Activated naive CD4-positive, alpha-beta T cell treated with anti-CD3 and anti-CD28 coated beads, Interleukin-2, amount 10 ng/mL, durations not matched to agents 7 days and 5 days (primary cell): ENCODE data around the gene TMED5.
"Not testable (repeated sequence)": the region's sequence is repeated elsewhere in the genome, so short reads cannot be mapped to it uniquely, and the experiment has no call there.

ENCODE experiments used
- CTCF ChIA-PET: fragments of 350-600 bp; sonication (Branson Sonifier 250); formaldehyde crosslinking; loops from one replicate; lab custom pipeline; 2021; ENCODE audit warnings: antibody characterized with exemption; lab: Charles Lee
- DNase-seq: peaks from one replicate; pipeline ENCODE4 v3.0.0-alpha.2; 2020
- H3K27ac Mint-ChIP-seq: one replicate; pipeline ENCODE4 v1.8.0; 2021; ENCODE audit warnings: mild to moderate bottlenecking, moderate library complexity, mixed read lengths
- H3K27me3 Mint-ChIP-seq: one replicate; pipeline ENCODE4 v1.8.0; 2021; ENCODE audit warnings: mild to moderate bottlenecking, mixed read lengths
- H3K36me3 Mint-ChIP-seq: one replicate; pipeline ENCODE4 v1.8.0; 2021; ENCODE audit warnings: mixed read lengths
- H3K4me1 Mint-ChIP-seq: one replicate; pipeline ENCODE4 v1.8.0; 2021; ENCODE audit warnings: mixed read lengths
- H3K4me3 Mint-ChIP-seq: one replicate; pipeline ENCODE4 v1.8.0; 2021; ENCODE audit warnings: mild to moderate bottlenecking, moderate library complexity, mixed read lengths
- H3K9me3 Mint-ChIP-seq: one replicate; pipeline ENCODE4 v1.8.0; 2021; ENCODE audit warnings: mixed read lengths

TMED5 gene

DNA sequence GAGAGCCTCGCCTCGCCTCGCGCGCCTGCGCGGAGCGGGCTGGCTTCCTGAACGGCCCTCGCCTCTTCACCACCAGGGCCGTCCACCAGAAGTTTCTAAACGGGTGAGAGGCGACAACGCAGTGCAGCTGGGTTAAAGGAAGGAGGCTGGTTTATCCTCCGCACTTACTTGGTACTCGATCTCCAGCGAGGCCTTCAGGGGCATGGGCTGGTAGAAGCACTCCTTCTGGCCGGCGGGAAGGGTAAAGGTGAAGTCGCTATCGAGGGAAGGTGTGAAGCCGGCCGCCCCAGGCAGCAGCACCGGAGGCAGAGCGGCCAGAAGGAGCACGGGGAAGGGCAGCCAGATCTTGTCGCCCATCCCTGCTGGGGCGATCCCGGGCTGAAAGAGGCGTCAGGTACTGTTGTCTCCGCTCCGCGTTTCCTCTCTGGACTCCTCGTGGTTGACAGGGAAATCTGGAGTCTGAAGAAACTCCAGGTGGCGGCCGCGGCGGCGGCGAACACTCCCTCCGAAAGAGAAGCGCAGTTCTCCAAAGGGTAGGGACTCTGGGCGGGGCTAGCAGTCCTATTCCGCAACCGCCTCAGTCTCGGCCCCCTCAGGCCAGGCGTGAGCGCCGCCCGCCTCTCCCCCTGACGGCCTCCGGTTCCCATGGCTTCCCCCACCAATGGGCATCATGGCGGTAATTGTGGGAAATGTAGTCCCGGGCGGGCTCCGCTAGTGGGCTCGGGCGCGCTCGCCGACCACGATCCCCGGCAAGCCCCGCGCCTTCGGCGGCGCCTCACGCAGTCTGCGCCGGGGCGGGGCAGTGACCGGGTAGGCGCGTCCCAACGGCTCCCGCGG is at the start of gene TMED5:
Gene TMED5 (minus strand): TSS at position 528 of the 837 bp plus-strand sequence. CDS start 171 bp downstream, at position 357.
- Mint-ChIP-seq H3K27me3 (no peaks in the 10 kb centered on the region), H3K9me3 (no peaks in the 10 kb centered on the region), H3K4me1 (peaks cover 56% of the 10 kb centered on the region), H3K36me3 (peaks cover 36% of the 10 kb centered on the region), H3K27ac (peak within 1 kb of the TSS; percentile 99), H3K4me3 (peak within 1 kb of the TSS; percentile 87)
- peak; percentile 98 for DNase-seq
- CTCF ChIA-PET, result no interaction called here

DNA sequence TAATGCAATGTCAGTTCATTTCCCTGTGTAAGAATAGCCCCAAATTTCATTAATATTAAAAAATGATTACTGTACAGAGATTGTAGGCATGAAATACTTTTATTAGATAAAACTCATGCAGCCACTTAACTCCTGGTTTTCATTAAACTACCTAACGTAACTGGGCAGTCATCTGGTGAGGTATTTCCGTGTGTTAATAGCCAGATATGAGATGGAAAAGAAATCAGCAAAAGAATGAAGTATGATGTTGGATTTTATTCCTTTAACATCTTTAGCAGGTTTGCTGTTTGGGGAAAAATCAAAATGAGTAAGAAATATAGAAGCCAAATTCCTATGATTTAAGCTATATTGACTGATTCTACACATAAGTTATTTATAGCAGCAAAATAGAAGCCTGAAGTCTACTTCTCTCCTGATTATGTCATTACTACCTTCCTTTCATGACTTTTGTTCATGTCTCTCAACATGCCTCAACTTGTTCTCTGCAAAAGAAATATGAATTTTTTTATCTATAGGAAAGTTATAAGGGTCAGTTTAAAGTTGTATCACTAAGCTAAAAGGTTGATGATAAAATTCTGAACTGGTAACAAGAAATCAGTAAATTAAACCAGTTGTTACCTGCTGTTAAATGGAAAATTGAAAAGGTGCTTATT is 42.9 kb upstream of the TMED5 start:
- peaks cover 29% of the 10 kb centered on the region for H3K4me1 Mint-ChIP-seq
- H3K27ac Mint-ChIP-seq, result no peak overlapping the region
- no peak for DNase-seq
- peaks cover 5% of the 10 kb centered on the region for H3K9me3 Mint-ChIP-seq
- H3K4me3 Mint-ChIP-seq, result no peak overlapping the region
- H3K36me3 Mint-ChIP-seq, result peaks cover 65% of the 10 kb centered on the region
- CTCF ChIA-PET, result no interaction called here
- H3K27me3 Mint-ChIP-seq, result no peaks in the 10 kb centered on the region

DNA sequence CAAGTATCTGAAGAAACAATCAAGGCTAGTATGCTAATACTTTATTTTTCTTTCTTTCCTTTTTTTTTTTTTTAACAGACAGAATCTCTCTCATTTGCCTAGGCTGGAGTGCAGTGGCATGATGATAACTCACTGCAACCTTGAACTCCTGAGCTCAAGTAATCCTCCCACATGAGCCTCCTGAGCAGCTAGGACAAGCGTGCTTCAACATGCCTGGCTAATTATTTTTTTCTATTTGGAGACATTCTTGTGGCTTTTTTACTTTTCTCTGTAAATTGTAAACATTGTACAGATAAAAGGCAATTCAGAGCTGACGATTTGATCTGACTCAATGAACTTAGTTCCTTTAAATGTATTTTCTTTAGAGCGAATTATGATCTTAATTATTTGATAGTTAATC is 41.7 kb upstream of the TMED5 start:
- CTCF ChIA-PET, result no interaction called here
- peaks cover 5% of the 10 kb centered on the region for H3K9me3 Mint-ChIP-seq
- peaks cover 72% of the 10 kb centered on the region for H3K36me3 Mint-ChIP-seq
- H3K4me3 Mint-ChIP-seq, result no peak overlapping the region
- no peak overlapping the region for H3K27ac Mint-ChIP-seq
- peaks cover 32% of the 10 kb centered on the region for H3K4me1 Mint-ChIP-seq
- DNase-seq, result no peak
- no peaks in the 10 kb centered on the region for H3K27me3 Mint-ChIP-seq

DNA sequence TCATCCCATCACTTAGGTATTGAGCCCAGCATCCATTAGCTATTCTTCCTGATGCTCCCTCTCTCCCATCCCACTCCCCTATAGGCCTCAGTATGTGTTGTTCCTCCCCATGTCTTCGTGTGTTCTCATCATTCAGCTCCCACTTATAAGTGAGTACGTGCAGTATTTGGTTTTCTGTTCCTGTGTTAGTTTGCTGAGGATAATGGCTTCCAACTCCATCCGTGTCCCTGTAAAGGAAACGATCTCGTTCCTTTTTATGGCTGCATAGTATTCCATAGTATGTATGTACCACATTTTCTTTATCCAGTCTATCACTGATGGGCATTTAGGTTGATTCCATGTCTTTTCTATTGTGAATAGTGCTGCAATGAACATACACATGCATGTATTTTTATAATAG is 40.5 kb upstream of the TMED5 start:
- DNase-seq, H3K27me3 Mint-ChIP-seq, H3K9me3 Mint-ChIP-seq, CTCF ChIA-PET, H3K4me3 Mint-ChIP-seq, H3K27ac Mint-ChIP-seq: not testable (repeated sequence)
- Mint-ChIP-seq H3K36me3 (peaks cover 74% of the 10 kb centered on the region), H3K4me1 (peaks cover 32% of the 10 kb centered on the region)

GRCh38 chr1:93219443-93219842 is 39.2 kb upstream of the TMED5 start:
- Mint-ChIP-seq H3K27ac (peak overlapping the region; percentile 86), H3K9me3 (peaks cover 5% of the 10 kb centered on the region), H3K36me3 (peaks cover 70% of the 10 kb centered on the region), H3K4me1 (peaks cover 32% of the 10 kb centered on the region), H3K27me3 (no peaks in the 10 kb centered on the region), H3K4me3 (peak overlapping the region; percentile 42)
- peak; percentile 38 for DNase-seq
- CTCF ChIA-PET, result no interaction called here

DNA sequence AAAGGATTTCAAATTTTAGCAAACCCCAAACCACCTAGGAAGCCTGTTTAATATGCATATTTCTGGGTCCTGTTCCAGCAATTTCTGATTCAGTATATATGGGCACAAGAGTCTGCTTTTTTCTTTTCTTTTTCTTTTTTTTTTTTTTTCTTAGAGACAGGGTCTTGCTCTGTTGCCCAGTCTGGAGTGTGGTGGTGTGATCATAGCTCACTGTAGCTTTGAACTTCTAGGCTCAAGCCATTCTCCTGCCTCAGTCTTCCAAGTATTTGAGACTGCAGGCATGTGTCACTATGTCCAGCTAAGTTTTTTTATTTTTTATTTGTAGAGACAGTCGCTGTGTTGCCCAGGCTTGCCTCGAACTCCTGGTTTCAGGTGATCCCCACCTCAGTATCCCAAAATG is 35.1 kb upstream of the TMED5 start:
- Mint-ChIP-seq H3K9me3 (no peaks in the 10 kb centered on the region), H3K4me3 (no peak overlapping the region), H3K27me3 (no peaks in the 10 kb centered on the region), H3K4me1 (peaks cover 21% of the 10 kb centered on the region), H3K36me3 (peaks cover 57% of the 10 kb centered on the region), H3K27ac (no peak overlapping the region)
- DNase-seq, result no peak
- CTCF ChIA-PET, result no interaction called here

- peaks cover 23% of the 10 kb centered on the region for H3K36me3 Mint-ChIP-seq
- H3K27ac Mint-ChIP-seq, result no peak overlapping the region
- H3K4me1 Mint-ChIP-seq, result no peaks in the 10 kb centered on the region
- H3K4me3 Mint-ChIP-seq, result no peak overlapping the region
- no peaks in the 10 kb centered on the region for H3K27me3 Mint-ChIP-seq
- DNase-seq, result no peak
- no peaks in the 10 kb centered on the region for H3K9me3 Mint-ChIP-seq
- CTCF ChIA-PET, result no interaction called here
Measured at GRCh38 chr1:93207211-93207610, 27.0 kb upstream of the TMED5 start.

DNA sequence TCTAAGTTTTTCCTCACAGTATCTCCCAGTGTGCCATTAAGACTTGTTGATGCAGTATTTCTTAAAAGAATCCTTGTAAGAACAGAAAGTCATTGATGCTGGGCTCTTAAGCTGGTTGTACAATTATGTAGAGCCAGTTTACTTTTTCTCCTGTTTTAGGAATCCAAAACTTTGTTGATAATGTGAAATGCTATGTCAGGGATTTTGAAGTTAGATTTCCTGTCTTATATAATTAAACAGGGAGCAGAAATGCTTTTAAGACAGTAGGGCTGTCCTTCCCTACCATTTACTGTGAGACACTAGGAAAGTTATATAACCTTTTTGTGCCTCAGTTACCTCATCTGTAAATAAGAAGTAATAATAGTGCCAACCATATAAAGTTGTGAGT is 26.3 kb upstream of the TMED5 start:
- no peak for DNase-seq
- CTCF ChIA-PET, result no interaction called here
- no peak overlapping the region for H3K27ac Mint-ChIP-seq

GRCh38 chr1:93205892-93206566 is 25.8 kb upstream of the TMED5 start:
- Mint-ChIP-seq H3K4me3 (no peak overlapping the region), H3K36me3 (peaks cover 22% of the 10 kb centered on the region), H3K27me3 (no peaks in the 10 kb centered on the region), H3K4me1 (no peaks in the 10 kb centered on the region), H3K27ac (no peak overlapping the region), H3K9me3 (no peaks in the 10 kb centered on the region)
- DNase-seq, result no peak
- CTCF ChIA-PET, result no interaction called here

More for the DNA sequence above, 26.3 kb upstream of the TMED5 start:
- H3K4me1 Mint-ChIP-seq, result no peaks in the 10 kb centered on the region
- no peak overlapping the region for H3K4me3 Mint-ChIP-seq
- H3K27me3 Mint-ChIP-seq, result no peaks in the 10 kb centered on the region
- no peaks in the 10 kb centered on the region for H3K9me3 Mint-ChIP-seq
- peaks cover 23% of the 10 kb centered on the region for H3K36me3 Mint-ChIP-seq

DNA sequence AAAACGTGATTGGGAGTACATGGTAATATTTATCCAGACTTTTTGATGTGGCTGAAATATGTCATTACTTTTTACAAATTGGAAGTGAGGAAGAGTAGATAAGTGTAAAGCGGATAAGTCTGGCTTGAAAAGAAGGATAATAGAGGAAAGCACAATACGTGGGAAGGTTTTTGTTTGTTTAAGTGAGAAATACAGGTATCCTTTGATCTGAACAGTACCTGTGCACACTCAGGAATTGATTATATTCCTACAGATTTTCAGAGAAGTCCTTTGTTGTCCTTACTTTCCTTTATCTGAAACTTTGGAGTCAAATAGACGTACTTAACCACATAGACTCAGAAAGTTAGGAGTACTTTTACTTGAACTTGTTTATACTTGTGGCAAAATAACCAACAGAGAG is 20.5 kb upstream of the TMED5 start:
- no peaks in the 10 kb centered on the region for H3K4me1 Mint-ChIP-seq
- H3K9me3 Mint-ChIP-seq, result no peaks in the 10 kb centered on the region

DNA sequence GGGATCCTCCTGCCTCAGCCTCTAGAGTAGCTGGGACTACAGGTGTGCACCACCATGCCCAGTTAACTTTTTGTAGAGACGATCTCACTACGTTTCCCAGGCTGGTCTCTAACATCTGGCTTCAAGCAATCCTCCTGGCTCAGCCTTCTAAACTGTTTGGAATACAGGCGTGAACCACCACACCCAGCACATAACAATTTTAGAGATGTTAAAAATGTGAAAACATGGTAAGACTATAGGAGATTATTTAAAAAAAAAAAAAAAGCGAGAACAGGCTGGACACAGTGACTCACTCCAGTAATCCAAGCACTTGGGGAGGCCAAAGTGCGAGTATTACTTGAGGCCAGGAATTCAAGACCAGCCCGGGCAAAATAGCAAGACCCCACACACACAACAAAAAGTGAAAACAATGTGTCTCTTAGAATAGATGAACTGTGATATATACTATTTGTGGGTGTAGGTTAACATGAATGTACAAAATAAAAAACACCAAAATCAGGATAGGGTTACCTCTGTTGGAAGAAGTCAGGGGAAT is 19.9 kb upstream of the TMED5 start:
- Mint-ChIP-seq H3K9me3 (no peaks in the 10 kb centered on the region), H3K4me1 (no peaks in the 10 kb centered on the region), H3K27me3 (no peaks in the 10 kb centered on the region), H3K4me3 (no peak overlapping the region), H3K36me3 (peaks cover 25% of the 10 kb centered on the region), H3K27ac (no peak overlapping the region)
- no peak for DNase-seq
- CTCF ChIA-PET, result no interaction called here

More for the DNA sequence above, 20.5 kb upstream of the TMED5 start:
- H3K36me3 Mint-ChIP-seq, result peaks cover 24% of the 10 kb centered on the region
- no peak for DNase-seq
- H3K4me3 Mint-ChIP-seq, result no peak overlapping the region
- no peak overlapping the region for H3K27ac Mint-ChIP-seq
- CTCF ChIA-PET, result no interaction called here
- no peaks in the 10 kb centered on the region for H3K27me3 Mint-ChIP-seq

DNA sequence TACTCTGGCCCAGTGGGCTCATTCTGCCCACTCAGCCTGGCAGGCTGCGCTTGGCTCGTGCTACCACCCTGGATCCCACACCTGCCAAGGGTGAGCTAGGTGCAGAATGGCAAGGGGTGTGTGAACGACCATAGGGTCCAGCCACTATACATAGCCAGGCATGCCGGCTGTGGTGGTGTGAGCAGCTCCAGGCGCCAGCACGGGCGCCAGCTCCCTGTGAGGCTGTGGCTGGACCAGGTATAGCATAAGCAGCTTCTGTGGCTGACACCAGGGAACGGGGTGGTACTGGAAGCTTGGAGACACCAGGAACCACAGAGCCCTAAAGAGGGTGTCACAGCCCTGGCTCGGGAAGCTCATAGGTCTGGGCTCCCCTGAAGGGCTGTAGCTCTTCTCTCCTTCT is 18.9 kb upstream of the TMED5 start:
- Mint-ChIP-seq H3K9me3 (no peaks in the 10 kb centered on the region), H3K27me3 (no peaks in the 10 kb centered on the region), H3K4me3 (no peak overlapping the region), H3K4me1 (no peaks in the 10 kb centered on the region), H3K27ac (no peak overlapping the region), H3K36me3 (peaks cover 27% of the 10 kb centered on the region)
- CTCF ChIA-PET, result no interaction called here
- DNase-seq, result no peak

DNA sequence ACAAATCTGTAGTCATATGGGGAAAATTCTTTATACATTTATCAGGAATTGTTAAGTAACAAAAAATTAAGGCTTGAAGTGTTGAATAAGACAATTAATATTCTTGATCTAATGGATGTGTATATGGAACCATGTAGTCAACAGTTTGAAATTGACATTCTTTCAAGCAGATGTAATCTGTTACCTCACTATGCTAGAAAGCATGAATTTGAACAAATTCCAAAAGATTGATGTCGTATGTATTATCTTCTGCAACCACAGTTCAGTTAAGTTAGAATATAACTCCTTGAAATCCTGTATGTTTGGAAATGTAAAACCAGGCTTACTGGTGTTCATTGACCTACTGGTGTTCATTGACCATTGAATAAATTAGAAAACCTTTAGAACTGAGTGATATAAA is 16.4 kb upstream of the TMED5 start:
- no peak overlapping the region for H3K27ac Mint-ChIP-seq
- no peaks in the 10 kb centered on the region for H3K4me1 Mint-ChIP-seq
- no peak for DNase-seq
- H3K4me3 Mint-ChIP-seq, result no peak overlapping the region
- peaks cover 33% of the 10 kb centered on the region for H3K36me3 Mint-ChIP-seq
- H3K9me3 Mint-ChIP-seq, result no peaks in the 10 kb centered on the region
- CTCF ChIA-PET, result no interaction called here
- H3K27me3 Mint-ChIP-seq, result no peaks in the 10 kb centered on the region

DNA sequence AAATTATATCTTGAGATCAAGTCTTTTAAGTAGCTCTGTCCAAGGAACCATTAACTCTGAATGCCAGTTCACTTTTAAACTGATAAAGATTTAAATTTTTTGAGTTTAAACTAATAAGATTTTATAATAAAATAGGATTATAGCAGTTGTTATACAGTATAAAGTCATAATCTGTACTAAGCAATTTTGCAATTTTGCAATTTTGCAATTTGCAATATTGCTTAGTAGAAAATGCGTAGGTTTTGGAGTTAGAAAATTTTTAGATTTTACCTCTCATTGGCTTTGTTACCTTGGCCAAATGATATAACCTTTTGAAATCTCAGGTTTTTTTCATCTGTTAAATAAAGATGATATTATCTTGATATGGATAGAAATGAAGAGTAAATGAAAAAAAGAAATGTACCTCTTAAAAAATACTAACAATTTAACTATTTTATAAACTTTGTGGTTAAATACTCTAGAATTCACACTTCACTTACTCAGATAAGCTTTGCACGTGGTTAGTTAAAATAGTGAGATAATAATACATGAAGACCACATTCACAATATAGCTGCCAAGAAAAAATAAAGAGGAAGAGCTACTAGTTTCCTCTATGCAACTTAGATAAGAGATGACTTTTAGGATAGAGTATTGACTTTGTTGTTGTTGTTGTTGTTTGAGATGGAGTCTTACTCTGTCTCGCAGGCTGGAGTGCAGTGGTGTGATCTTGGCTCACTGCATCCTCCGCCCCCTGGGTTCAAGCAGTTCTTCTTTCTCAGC is 14.2 kb upstream of the TMED5 start:
- Mint-ChIP-seq H3K36me3 (peaks cover 42% of the 10 kb centered on the region), H3K4me3 (no peak overlapping the region), H3K27me3 (no peaks in the 10 kb centered on the region), H3K27ac (no peak overlapping the region), H3K4me1 (peaks cover 16% of the 10 kb centered on the region), H3K9me3 (no peaks in the 10 kb centered on the region)
- CTCF ChIA-PET, result no interaction called here
- no peak for DNase-seq
